CD4-positive, alpha-beta memory T cell (primary cell): ENCODE data around the gene HERC4. TPM values are rescaled to one million over a fixed set of nuclear protein-coding genes. Genes with fewer than 3 reads are reported as not detected.
"Not testable (repeated sequence)": the region's sequence is repeated elsewhere in the genome, so short reads cannot be mapped to it uniquely, and the experiment has no call there.

Experiments
- CTCF ChIA-PET: fragments of 350-600 bp; sonication (Branson Sonifier 250); formaldehyde crosslinking; loops from one replicate; lab custom pipeline; 2021; ENCODE audit warnings: inconsistent platforms; ENCODE audit not compliant: partially characterized antibody; lab: Charles Lee
- POLR2A ChIA-PET: fragments of 350-600 bp; sonication (Branson Sonifier 250); formaldehyde crosslinking; loops from one replicate; lab custom pipeline; 2021; ENCODE audit not compliant: partially characterized antibody; lab: Charles Lee
- DNase-seq, 5 donors: peaks; one replicate each; pipeline versions ENCODE4 v3.0.0 to v3.0.0-alpha.2; 2020 to 2022; ENCODE audit warnings: mixed read lengths in 1 of 5
- H3K27ac ChIP-seq: one replicate; pipeline ENCODE4 v1.7.0; 2013; ENCODE audit warnings: low read depth, low read length
- H3K27me3 ChIP-seq: 2 replicates; pipeline ENCODE4 v1.7.0; 2013; ENCODE audit warnings: mild to moderate bottlenecking, low read length, moderate library complexity; ENCODE audit not compliant: insufficient read depth
- H3K36me3 ChIP-seq: 2 replicates; pipeline ENCODE4 v1.7.0; 2013; ENCODE audit warnings: mild to moderate bottlenecking, low read length, moderate library complexity; ENCODE audit not compliant: insufficient read depth
- H3K4me1 ChIP-seq: 2 replicates; pipeline ENCODE4 v1.7.0; 2013; ENCODE audit warnings: mild to moderate bottlenecking, low read length, moderate library complexity; ENCODE audit not compliant: insufficient read depth
- H3K4me3 ChIP-seq, 2 donors: one replicate each; pipeline ENCODE4 v1.7.0; 2013; ENCODE audit warnings: low read length in 2 of 2, mild to moderate bottlenecking in 1 of 2
- H3K9me3 ChIP-seq, 2 donors: one replicate each; pipeline ENCODE4 v1.7.0; 2013; ENCODE audit warnings: low read length in 2 of 2, control low read depth in 1 of 2; ENCODE audit not compliant: control insufficient read depth in 1 of 2
- H3K27ac Mint-ChIP-seq, 7 donors: one replicate each; pipeline ENCODE4 v1.8.0; 2020 to 2021; ENCODE audit warnings: mixed read lengths in 7 of 7, mild to moderate bottlenecking in 6 of 7, inconsistent platforms in 3 of 7, moderate library complexity in 3 of 7
- H3K27me3 Mint-ChIP-seq, 2 donors: one replicate each; pipeline ENCODE4 v1.8.0; 2020 to 2021; ENCODE audit warnings: mixed read lengths in 2 of 2
- H3K36me3 Mint-ChIP-seq, 2 donors: one replicate each; pipeline ENCODE4 v1.8.0; 2020 to 2021; ENCODE audit warnings: mixed read lengths in 2 of 2, inconsistent platforms in 1 of 2, mild to moderate bottlenecking in 1 of 2
- H3K4me1 Mint-ChIP-seq, 4 donors: one replicate each; pipeline ENCODE4 v1.8.0; 2020 to 2021; ENCODE audit warnings: mixed read lengths in 4 of 4, mild to moderate bottlenecking in 1 of 4
- H3K4me3 Mint-ChIP-seq, 8 donors: one replicate each; pipeline ENCODE4 v1.8.0; 2020 to 2021; ENCODE audit warnings: mixed read lengths in 8 of 8, mild to moderate bottlenecking in 7 of 8, moderate library complexity in 6 of 8, inconsistent platforms in 3 of 8
- H3K9me3 Mint-ChIP-seq, 8 donors: one replicate each; pipeline ENCODE4 v1.8.0; 2020 to 2021; ENCODE audit warnings: mixed read lengths in 8 of 8, mild to moderate bottlenecking in 5 of 8, inconsistent platforms in 3 of 8, moderate library complexity in 1 of 8
- intact Hi-C: fragments of 100-400 bp; cut with micrococcal nuclease; formaldehyde crosslinking; loops from one replicate; pipeline ENCODE4 v1.15.1; 2023
- polyA plus RNA-seq, 2 donors: library from polyadenylated mRNA; unstranded; fragments of 300-500 nt; fragmentation: Illumina TruSeq; gene quantifications; one replicate each; pipeline ENCODE4 v1.2.3, GENCODE V29; 2021
- total RNA-seq, 2 experiments: library from RNA; stranded (reverse); gene quantifications; one replicate each; pipeline ENCODE4 v1.2.3, GENCODE V29; 2021

Gene HERC4
- total and polyA plus RNA-seq, 4 experiments from 2014 or later: 15.7 to 117 (median 66.1) TPM

DNA sequence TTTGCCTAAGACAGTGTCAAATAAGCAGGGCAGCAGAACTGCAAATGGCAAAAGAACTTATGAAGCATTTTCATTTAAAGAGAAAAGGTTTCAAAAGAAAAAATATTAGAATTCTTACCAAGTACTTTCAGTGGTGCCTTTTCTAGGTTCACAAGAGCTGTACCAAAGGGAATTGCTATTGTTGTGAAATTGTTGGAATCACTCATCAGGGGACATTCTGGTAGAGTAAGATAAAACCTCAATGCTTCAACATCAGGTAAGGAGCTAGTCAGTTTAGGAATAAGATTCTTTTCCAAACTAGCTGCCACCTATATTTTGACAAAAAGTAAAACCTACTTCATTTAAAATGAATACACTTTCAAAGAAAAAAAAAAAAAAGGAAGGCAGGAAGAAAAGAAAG is 85.0 kb downstream of the HERC4 start:
- Histone ChIP-seq H3K9me3 (no peaks in the 10 kb centered on the region), H3K4me1 (no peaks in the 10 kb centered on the region), H3K36me3 (peaks cover 22% of the 10 kb centered on the region), H3K4me3 (no peak overlapping the region), H3K27me3 (no peaks in the 10 kb centered on the region), H3K27ac (no peak overlapping the region)
- POLR2A ChIA-PET: no interaction called here
- no peak for DNase-seq
- H3K4me3 Mint-ChIP-seq: no peak overlapping the region
- H3K9me3 Mint-ChIP-seq: no peaks in the 10 kb centered on the region
- peaks cover 33 to 62% of the 10 kb centered on the region in 2 donors for H3K36me3 Mint-ChIP-seq
- peak overlapping the region in 6 of 7 donors; percentile 0 to 77 (median 32) for H3K27ac Mint-ChIP-seq
- H3K27me3 Mint-ChIP-seq: no peaks in the 10 kb centered on the region
- peaks cover 0 to 12% (median 8%) of the 10 kb centered on the region in 4 donors for H3K4me1 Mint-ChIP-seq
- intact Hi-C loops: no loop called here
- CTCF ChIA-PET: interaction anchor here (0.8 kb wide), 1 partner anchor 167 kb away, joined by 5 read pairs; no protein-coding TSS in a partner anchor

DNA sequence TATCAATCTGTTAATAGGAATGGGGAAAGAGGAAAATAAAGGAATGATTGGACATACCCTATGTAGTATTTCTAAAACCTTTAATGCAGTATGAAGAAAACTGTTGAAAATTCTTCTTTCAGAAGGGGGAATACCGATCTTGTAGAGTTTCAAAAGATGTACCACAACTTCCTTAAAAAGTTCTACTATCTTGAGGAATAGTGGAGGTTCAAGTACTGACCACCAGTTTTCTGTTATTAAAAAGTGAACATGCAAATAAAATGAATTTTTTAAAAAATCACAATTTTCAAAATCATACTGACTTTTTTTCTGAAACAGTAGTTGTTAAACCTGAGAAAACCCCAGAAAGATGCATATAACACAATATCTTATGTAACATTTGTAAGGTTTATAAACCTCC is 86.5 kb downstream of the HERC4 start:
- no peak overlapping the region for H3K27ac ChIP-seq
- no peaks in the 10 kb centered on the region for H3K4me1 ChIP-seq
- peaks cover 22% of the 10 kb centered on the region for H3K36me3 ChIP-seq
- H3K4me3 Mint-ChIP-seq: no peak overlapping the region
- H3K4me3 ChIP-seq: no peak overlapping the region
- no peaks in the 10 kb centered on the region for H3K9me3 ChIP-seq
- POLR2A ChIA-PET: no interaction called here
- CTCF ChIA-PET: no interaction called here
- no peaks in the 10 kb centered on the region for H3K27me3 ChIP-seq
- intact Hi-C loops: no loop called here
- H3K4me1 Mint-ChIP-seq: peaks cover 0 to 12% (median 8%) of the 10 kb centered on the region in 4 donors
- peak overlapping the region in 3 of 7 donors; percentile 13 to 16 (median 16) for H3K27ac Mint-ChIP-seq
- peaks cover 37 to 62% of the 10 kb centered on the region in 2 donors for H3K36me3 Mint-ChIP-seq
- no peak for DNase-seq
- H3K9me3 Mint-ChIP-seq: no peaks in the 10 kb centered on the region
- no peaks in the 10 kb centered on the region for H3K27me3 Mint-ChIP-seq

DNA sequence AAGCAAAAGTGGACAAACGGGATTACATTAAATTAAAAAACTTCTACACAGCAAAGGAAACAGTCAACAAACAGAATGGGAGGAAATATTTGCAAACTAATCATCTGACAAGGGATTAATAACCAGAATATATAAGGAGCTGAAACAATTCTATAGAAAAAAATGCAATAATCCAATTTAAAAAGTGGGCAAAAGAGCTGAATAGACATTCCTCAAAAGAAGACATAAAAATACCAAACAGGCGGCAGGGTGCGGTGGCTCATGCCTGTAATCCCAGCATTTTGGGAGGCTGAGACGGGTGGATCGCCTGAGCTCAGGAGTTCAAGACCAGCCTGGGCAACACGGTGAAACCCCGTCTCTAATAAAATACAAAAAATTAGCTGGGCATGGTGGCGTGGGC is 92.5 kb downstream of the HERC4 start:
- H3K27me3 ChIP-seq, H3K27ac Mint-ChIP-seq, H3K27ac ChIP-seq, H3K9me3 ChIP-seq, H3K9me3 Mint-ChIP-seq, H3K4me1 ChIP-seq, intact Hi-C loops, CTCF ChIA-PET, DNase-seq, H3K27me3 Mint-ChIP-seq, H3K4me3 ChIP-seq: not testable (repeated sequence)
- POLR2A ChIA-PET: interaction anchor here (0.7 kb wide), 1 partner anchor 350 kb away, joined by 3 read pairs; the partner anchor contains the start of gene PBLD
- peaks cover 15% of the 10 kb centered on the region for H3K36me3 ChIP-seq
- H3K4me1 Mint-ChIP-seq: peaks cover 5 to 15% (median 9%) of the 10 kb centered on the region in 4 donors
- peaks cover 60 to 75% of the 10 kb centered on the region in 2 donors for H3K36me3 Mint-ChIP-seq
- H3K4me3 Mint-ChIP-seq: peak overlapping the region in 1 of 8 donors; percentile 26

DNA sequence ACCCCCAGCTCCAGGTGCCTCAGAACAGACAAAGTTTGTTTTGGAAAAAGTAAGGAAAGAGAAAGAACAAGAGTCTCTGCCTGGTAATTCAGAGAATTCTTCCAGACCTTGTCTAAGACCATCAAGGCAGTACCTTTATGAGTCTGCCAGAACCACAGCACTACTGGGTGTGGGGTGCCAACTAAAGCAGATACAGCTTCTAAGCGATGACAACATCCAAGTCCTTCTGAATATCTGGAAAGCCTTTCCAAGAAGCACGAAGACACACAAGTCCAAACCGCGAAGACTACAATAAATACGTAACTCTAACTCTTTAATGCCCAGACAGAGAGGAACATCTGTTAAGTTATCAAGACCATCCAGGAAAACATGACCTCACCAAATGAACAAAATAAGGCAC is 96.3 kb downstream of the HERC4 start:
- no peak for DNase-seq
- ChIA-PET CTCF (interaction anchor here (1.2 kb wide), 1 partner anchor 179 kb away, joined by 3 read pairs; no protein-coding TSS in a partner anchor), POLR2A (no interaction called here)
- Histone ChIP-seq H3K4me3 (no peak overlapping the region), H3K9me3 (no peaks in the 10 kb centered on the region), H3K36me3 (peaks cover 17% of the 10 kb centered on the region), H3K27ac (no peak overlapping the region), H3K27me3 (no peaks in the 10 kb centered on the region), H3K4me1 (no peaks in the 10 kb centered on the region)
- Mint-ChIP-seq H3K27ac (peak overlapping the region in 3 of 7 donors; percentile 12 to 33 (median 22)), H3K4me3 (no peak overlapping the region), H3K36me3 (peaks cover 80 to 83% of the 10 kb centered on the region in 2 donors), H3K4me1 (peaks cover 5 to 15% (median 10%) of the 10 kb centered on the region in 4 donors), H3K9me3 (peaks cover 0 to 2% (median 0%) of the 10 kb centered on the region in 8 donors), H3K27me3 (no peaks in the 10 kb centered on the region)
- intact Hi-C loops: no loop called here

DNA sequence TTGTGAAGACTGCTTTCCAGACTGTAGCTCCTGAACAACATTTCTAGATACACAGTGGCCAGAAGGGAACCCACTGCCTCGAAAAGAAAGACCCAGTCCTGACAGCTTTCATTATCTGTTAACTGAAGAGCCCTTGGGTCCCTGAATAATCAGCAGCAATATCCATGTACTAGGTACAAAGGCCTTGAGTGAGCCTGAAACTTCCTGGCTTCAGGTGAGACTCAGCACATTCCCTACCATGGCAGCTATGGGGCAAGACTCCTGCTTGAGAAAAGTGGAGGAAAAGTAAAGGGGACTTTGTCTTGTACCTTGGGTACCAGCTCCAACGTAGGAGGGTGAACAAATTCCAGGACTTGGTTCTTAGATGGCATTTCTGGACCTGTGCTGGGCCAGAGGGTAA is 97.8 kb downstream of the HERC4 start:
- intact Hi-C loops: no loop called here
- Histone ChIP-seq H3K36me3 (peaks cover 17% of the 10 kb centered on the region), H3K27me3 (no peaks in the 10 kb centered on the region), H3K4me1 (no peaks in the 10 kb centered on the region), H3K9me3 (no peaks in the 10 kb centered on the region), H3K27ac (no peak overlapping the region), H3K4me3 (no peak overlapping the region)
- ChIA-PET POLR2A (no interaction called here), CTCF (interaction anchor here (1.1 kb wide), 1 partner anchor 179 kb away, joined by 3 read pairs; no protein-coding TSS in a partner anchor)
- H3K4me3 Mint-ChIP-seq: no peak overlapping the region
- peaks cover 5 to 16% (median 9%) of the 10 kb centered on the region in 4 donors for H3K4me1 Mint-ChIP-seq
- H3K27me3 Mint-ChIP-seq: no peaks in the 10 kb centered on the region
- H3K27ac Mint-ChIP-seq: peak overlapping the region in 2 of 7 donors; percentile 8 to 18
- peaks cover 0 to 10% (median 2%) of the 10 kb centered on the region in 8 donors for H3K9me3 Mint-ChIP-seq
- H3K36me3 Mint-ChIP-seq: peaks cover 84 to 86% of the 10 kb centered on the region in 2 donors
- no peak for DNase-seq

DNA sequence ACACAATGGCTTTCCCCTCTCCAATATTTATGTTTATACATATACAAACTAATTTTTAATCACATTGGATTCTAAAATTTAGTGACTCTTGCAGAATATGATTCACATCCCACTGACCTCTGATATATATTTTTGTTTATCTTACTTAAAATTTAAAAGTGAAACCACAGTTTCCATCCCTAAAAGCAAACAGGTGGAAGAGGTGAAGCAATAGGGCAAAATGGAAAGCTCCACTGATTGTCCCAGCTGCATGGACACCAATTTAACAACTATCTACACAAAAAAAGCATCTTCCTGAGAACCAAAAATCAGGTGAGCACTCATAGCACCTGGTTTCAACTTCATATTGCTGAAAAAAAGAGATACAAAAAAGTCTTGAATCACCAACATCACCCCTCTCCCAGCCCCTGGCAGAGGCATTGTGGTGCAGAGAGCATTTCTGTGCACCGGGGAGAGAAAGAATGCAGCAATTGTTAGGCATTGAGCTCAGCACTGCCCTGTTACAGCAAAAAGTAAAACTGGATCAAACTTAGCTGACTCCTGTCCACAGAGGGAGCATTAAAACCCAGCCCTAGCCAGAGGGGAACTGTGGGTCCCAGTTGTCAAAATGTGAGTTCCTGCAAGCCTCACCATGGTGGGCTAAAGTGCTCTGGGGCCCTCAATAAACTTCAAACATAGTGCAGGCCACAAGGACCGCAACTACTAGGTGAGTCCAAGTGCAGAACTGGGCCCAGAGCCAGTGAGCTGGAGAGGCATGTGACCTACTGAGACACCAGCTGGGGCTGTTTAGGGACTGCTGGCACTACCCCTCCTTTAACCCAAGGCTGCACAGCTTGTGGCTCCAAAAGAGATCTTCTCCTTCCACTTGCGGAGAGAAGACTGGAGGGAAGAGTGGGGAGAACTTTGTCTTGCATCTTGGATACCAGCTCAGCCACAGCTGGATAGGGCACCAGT is 98.5 kb downstream of the HERC4 start:
- Histone ChIP-seq H3K9me3 (peaks cover 0 to 3% of the 10 kb centered on the region in 2 donors), H3K27me3 (no peaks in the 10 kb centered on the region), H3K4me3 (no peak overlapping the region), H3K27ac (no peak overlapping the region), H3K4me1 (no peaks in the 10 kb centered on the region), H3K36me3 (peaks cover 22% of the 10 kb centered on the region)
- intact Hi-C loops: no loop called here
- peaks cover 2 to 11% (median 6%) of the 10 kb centered on the region in 4 donors for H3K4me1 Mint-ChIP-seq
- peaks cover 82 to 84% of the 10 kb centered on the region in 2 donors for H3K36me3 Mint-ChIP-seq
- H3K27me3 Mint-ChIP-seq: no peaks in the 10 kb centered on the region
- H3K9me3 Mint-ChIP-seq: peaks cover 0 to 14% (median 4%) of the 10 kb centered on the region in 8 donors
- ChIA-PET POLR2A (no interaction called here), CTCF (interaction anchor here (1.1 kb wide), 1 partner anchor 180 kb away, joined by 3 read pairs; no protein-coding TSS in a partner anchor)
- H3K27ac Mint-ChIP-seq: peak overlapping the region in 1 of 7 donors; percentile 60
- DNase-seq: no peak
- H3K4me3 Mint-ChIP-seq: no peak overlapping the region

DNA sequence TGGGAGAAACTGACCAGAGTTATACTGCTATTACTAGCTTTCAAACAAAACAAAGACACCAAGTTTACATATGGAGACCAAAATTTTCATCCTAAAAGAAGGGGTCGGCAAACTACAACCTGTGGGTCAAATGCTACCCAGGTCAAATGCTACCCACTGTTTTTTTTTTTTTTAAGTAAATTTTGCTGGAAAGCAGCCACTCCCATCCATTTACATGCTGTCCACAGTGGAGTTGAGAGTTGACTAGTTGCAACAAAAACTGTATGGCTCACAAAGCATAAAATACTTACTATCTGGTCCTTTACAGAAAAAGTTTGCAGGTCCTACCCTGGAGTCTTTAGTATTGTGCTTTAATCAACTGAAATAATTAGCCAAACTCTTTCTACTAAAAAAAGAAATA is 99.2 kb downstream of the HERC4 start:
- peaks cover 0 to 5% of the 10 kb centered on the region in 2 donors for H3K9me3 ChIP-seq
- Mint-ChIP-seq H3K27me3 (no peaks in the 10 kb centered on the region), H3K4me1 (peaks cover 0 to 11% (median under 1%) of the 10 kb centered on the region in 4 donors), H3K9me3 (peaks cover 0 to 19% (median 6%) of the 10 kb centered on the region in 8 donors), H3K36me3 (peaks cover 79% of the 10 kb centered on the region in 2 donors), H3K27ac (peak overlapping the region in 2 of 7 donors; percentile 37 to 69), H3K4me3 (no peak overlapping the region)
- CTCF ChIA-PET: no interaction called here
- intact Hi-C loops: no loop called here
- no peak overlapping the region for H3K27ac ChIP-seq
- no peak for DNase-seq
- H3K27me3 ChIP-seq: no peaks in the 10 kb centered on the region
- H3K4me1 ChIP-seq: no peaks in the 10 kb centered on the region
- peaks cover 25% of the 10 kb centered on the region for H3K36me3 ChIP-seq
- POLR2A ChIA-PET: no interaction called here
- no peak overlapping the region for H3K4me3 ChIP-seq
